ENCODE measurements around the gene C20orf141. TPM values are rescaled to one million over a fixed set of nuclear protein-coding genes. Genes with fewer than 3 reads are reported as not detected.

Gene C20orf141
- total RNA-seq, 1 donor from 2014 or later = not detected

DNA sequence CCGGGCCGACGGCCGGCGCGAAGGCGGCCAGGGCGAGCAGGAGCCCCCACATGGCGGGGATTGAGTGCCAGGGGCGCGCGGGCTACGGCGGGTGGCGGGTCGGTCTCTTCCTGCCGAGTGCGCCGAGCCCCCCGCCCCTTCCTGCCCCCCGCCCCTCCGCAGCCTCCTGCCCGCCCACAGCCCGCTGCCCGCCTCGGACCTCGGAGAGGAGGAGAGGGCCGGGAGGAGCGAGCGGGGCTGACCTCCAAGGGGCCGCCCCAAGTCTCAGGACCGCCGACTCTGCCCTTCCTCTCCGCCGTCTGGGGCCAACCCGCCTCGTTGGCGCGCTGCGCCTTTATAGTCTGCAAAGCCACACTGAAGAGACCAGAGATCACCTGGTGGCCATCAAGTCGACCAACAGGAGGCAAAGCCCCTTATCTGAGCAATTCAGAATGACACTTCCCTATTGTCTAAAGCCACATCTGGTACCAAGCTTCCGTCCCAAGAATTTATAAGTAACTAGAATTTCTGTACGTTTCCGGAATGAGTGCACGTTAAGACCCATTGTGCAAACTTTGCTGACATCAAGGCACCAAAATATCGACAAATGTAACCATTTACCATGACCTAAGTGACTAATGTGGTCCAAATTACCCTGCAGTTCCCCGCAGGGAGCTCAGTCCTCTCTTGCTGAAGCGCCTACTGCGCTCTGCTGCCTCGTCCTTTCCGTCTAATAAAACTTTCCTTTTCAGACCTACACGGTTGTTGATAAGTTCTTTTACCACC is 14.1 kb upstream of the C20orf141 start, which contains the start of gene CPXM1:
TSS of gene CPXM1 (minus strand) at position 107 of the 765 bp plus-strand sequence. CDS start at position 52, 55 bp downstream.
- FAIRE-seq = no peak
- TF ChIP-seq EZH2 (IDR thresholded peaks at IDR 0.05; ENCODE audit: insufficient read depth, low read length) = peak; percentile 28
- TF ChIP-seq, protein P1, sequence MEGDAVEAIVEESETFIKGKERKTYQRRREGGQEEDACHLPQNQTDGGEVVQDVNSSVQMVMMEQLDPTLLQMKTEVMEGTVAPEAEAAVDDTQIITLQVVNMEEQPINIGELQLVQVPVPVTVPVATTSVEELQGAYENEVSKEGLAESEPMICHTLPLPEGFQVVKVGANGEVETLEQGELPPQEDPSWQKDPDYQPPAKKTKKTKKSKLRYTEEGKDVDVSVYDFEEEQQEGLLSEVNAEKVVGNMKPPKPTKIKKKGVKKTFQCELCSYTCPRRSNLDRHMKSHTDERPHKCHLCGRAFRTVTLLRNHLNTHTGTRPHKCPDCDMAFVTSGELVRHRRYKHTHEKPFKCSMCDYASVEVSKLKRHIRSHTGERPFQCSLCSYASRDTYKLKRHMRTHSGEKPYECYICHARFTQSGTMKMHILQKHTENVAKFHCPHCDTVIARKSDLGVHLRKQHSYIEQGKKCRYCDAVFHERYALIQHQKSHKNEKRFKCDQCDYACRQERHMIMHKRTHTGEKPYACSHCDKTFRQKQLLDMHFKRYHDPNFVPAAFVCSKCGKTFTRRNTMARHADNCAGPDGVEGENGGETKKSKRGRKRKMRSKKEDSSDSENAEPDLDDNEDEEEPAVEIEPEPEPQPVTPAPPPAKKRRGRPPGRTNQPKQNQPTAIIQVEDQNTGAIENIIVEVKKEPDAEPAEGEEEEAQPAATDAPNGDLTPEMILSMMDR (IDR thresholded peaks at IDR 0.05; ENCODE audit: insufficient read depth, low read depth, low read length) = no peak
- no peaks in the 10 kb centered on the region for H3K79me2 ChIP-seq (ENCODE audit: insufficient read depth, low read length)
- H3K4me2 ChIP-seq (ENCODE audit: low read length) = peak within 1 kb of the TSS; percentile 94
- peak within 1 kb of the TSS; percentile 82 for H3K4me3 Mint-ChIP-seq (ENCODE audit: unreplicated experiment)
- peak within 1 kb of the TSS; percentile 10 for H3K27ac Mint-ChIP-seq (ENCODE audit: unreplicated experiment)
- H3K4me3 ChIP-seq (ENCODE audit: insufficient read depth, low read depth, low read length) = peak within 1 kb of the TSS; percentile 62
- H3K36me3 ChIP-seq (ENCODE audit: insufficient read depth, low read length) = no peaks in the 10 kb centered on the region
- no peak within 1 kb of the TSS for H3K27ac ChIP-seq (ENCODE audit: low read depth, low read length)
- H3K9me3 Mint-ChIP-seq (ENCODE audit: unreplicated experiment) = peaks cover 20% of the 10 kb centered on the region
- peaks cover 10% of the 10 kb centered on the region for H3K4me1 ChIP-seq (ENCODE audit: insufficient read depth, low read length)
- H3K27me3 ChIP-seq (ENCODE audit: insufficient read depth, low read length) = peaks cover 48% of the 10 kb centered on the region
- H3K36me3 Mint-ChIP-seq (ENCODE audit: low read depth, unreplicated experiment) = peaks cover 3% of the 10 kb centered on the region
- no peak for DNase-seq (ENCODE audit: low read depth)
- peaks cover 11% of the 10 kb centered on the region for H3K9me3 ChIP-seq (ENCODE audit: insufficient read depth, low read depth, low read length)
- peak within 1 kb of the TSS; percentile 46 for H3K9ac ChIP-seq (ENCODE audit: low read length)
- H2AFZ ChIP-seq (ENCODE audit: low read depth, low read length) = peak within 1 kb of the TSS; percentile 78
- H3K27me3 Mint-ChIP-seq (ENCODE audit: low read depth, unreplicated experiment) = peaks cover 51% of the 10 kb centered on the region
- H4K20me1 ChIP-seq (ENCODE audit: insufficient read depth, low read length) = no peaks in the 10 kb centered on the region
- peaks cover 6% of the 10 kb centered on the region for H3K4me1 Mint-ChIP-seq (ENCODE audit: low read depth, unreplicated experiment)

GRCh38 chr20:2801286-2801728 is 13.5 kb upstream of the C20orf141 start:
- H3K27me3 Mint-ChIP-seq (ENCODE audit: low read depth, unreplicated experiment) = peaks cover 57% of the 10 kb centered on the region
- peaks cover 54% of the 10 kb centered on the region for H3K27me3 ChIP-seq (ENCODE audit: insufficient read depth, low read length)
- no peaks in the 10 kb centered on the region for H4K20me1 ChIP-seq (ENCODE audit: insufficient read depth, low read length)
- no peaks in the 10 kb centered on the region for H3K79me2 ChIP-seq (ENCODE audit: insufficient read depth, low read length)
- H3K27ac ChIP-seq (ENCODE audit: low read depth, low read length) = no peak overlapping the region
- no peak overlapping the region for H3K9ac ChIP-seq (ENCODE audit: low read length)
- peaks cover 16% of the 10 kb centered on the region for H3K4me1 ChIP-seq (ENCODE audit: insufficient read depth, low read length)
- H3K27ac Mint-ChIP-seq (ENCODE audit: unreplicated experiment) = no peak overlapping the region
- H3K4me1 Mint-ChIP-seq (ENCODE audit: low read depth, unreplicated experiment) = peaks cover 10% of the 10 kb centered on the region
- peak overlapping the region; percentile 64 for H3K4me3 Mint-ChIP-seq (ENCODE audit: unreplicated experiment)
- FAIRE-seq = no peak
- peaks cover 25% of the 10 kb centered on the region for H3K9me3 Mint-ChIP-seq (ENCODE audit: unreplicated experiment)
- DNase-seq (ENCODE audit: low read depth) = no peak
- H3K36me3 Mint-ChIP-seq (ENCODE audit: low read depth, unreplicated experiment) = peaks cover 3% of the 10 kb centered on the region
- H3K9me3 ChIP-seq (ENCODE audit: insufficient read depth, low read depth, low read length) = peaks cover 11% of the 10 kb centered on the region
- TF ChIP-seq, protein P1 (IDR thresholded peaks at IDR 0.05; ENCODE audit: insufficient read depth, low read depth, low read length) = no peak
- no peak for TF ChIP-seq EZH2 (IDR thresholded peaks at IDR 0.05; ENCODE audit: insufficient read depth, low read length)
- H3K4me3 ChIP-seq (ENCODE audit: insufficient read depth, low read depth, low read length) = no peak overlapping the region
- peak overlapping the region; percentile 94 for H3K4me2 ChIP-seq (ENCODE audit: low read length)
- H3K36me3 ChIP-seq (ENCODE audit: insufficient read depth, low read length) = no peaks in the 10 kb centered on the region
- no peak overlapping the region for H2AFZ ChIP-seq (ENCODE audit: low read depth, low read length)
